GM18907 (cell line): ENCODE measurements around the gene XXYLT1.

Experiments
- ATAC-seq: cut with Tn5 transposase; IDR thresholded peaks from one replicate; pipeline ENCODE4 v1.9.1; 2021; ENCODE audit warnings: mild to moderate bottlenecking, moderate library complexity; ENCODE audit not compliant: unreplicated experiment

Gene XXYLT1

DNA sequence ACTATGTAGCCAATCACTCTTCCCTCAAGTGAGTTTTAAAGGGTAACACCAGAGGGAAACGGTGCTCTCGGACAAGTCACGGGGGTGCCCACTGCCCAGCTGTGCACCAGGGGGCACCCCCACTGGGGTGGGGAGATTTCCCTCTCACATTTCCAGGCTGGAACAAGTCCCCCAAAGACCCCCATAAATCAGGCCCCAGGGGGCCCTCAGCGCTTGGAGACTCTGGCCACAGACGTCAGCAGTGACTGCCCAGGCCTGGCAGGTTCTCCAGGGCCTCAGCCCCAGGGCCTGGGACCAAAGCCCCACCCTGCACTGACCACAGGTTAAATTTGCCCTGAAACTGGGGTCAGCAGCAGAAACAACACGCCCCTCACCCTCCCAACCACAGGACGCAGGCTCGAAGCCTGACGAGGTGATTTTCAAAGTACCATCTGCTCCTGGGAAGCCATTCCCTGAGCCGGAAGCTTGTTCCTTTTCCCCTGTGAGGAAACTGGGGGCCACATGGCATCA is 17.0 kb downstream of the XXYLT1 start:
- ATAC-seq, result no peak

- no peak for ATAC-seq
Measured at GRCh38 chr3:195251336-195252065, 19.5 kb downstream of the XXYLT1 start.

- ATAC-seq, result no peak
Measured at GRCh38 chr3:195250473-195251251, 20.3 kb downstream of the XXYLT1 start.

DNA sequence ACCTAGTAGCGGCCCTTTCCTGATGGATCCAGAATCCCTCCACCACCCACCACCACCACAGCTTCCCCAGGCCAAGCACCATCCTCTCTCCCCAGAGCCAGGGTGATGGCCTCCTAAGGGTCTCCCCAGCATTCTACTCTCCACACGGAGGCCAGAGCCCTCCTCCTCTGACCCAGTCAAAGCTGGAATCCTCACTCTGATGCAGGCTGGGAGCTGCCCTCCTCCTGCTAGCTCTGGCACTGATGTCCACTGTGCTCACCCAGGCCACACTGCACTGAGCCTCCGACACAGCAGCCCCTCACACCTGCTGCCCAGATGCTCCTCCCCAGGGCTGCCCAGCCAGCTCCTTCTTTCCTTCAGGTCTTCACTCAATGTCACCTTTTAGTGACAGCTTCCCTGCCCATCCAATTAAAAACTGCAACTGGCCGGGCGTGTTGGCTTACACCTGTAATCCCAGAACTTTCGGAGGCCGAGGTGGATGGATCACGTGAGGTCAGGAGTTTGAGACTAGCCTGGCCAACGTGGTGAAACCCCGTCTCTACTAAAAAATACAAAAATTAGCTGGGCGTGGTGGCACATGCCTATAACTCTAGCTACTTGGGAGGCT is 21.0 kb downstream of the XXYLT1 start:
- ATAC-seq, result no peak

GRCh38 chr3:195249057-195249770 is 21.7 kb downstream of the XXYLT1 start:
- no peak for ATAC-seq

GRCh38 chr3:195248281-195248680 is 22.7 kb downstream of the XXYLT1 start:
- ATAC-seq, result no peak

DNA sequence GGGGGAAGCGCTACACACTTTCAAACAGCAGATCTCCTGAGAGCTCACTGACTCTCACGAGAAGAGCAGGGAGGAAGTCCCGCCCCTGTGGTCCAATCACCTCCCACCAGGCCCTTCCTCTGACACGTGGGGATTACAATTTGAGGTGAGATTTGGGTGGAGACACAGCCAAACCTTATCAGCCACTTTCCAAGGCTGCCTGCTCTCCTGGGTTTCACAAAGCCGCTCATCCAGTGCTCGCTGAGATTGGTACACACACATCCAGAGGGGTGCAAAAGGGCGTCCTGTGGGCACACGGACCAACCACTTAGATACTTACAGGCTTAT is 23.1 kb downstream of the XXYLT1 start:
- ATAC-seq, result no peak

DNA sequence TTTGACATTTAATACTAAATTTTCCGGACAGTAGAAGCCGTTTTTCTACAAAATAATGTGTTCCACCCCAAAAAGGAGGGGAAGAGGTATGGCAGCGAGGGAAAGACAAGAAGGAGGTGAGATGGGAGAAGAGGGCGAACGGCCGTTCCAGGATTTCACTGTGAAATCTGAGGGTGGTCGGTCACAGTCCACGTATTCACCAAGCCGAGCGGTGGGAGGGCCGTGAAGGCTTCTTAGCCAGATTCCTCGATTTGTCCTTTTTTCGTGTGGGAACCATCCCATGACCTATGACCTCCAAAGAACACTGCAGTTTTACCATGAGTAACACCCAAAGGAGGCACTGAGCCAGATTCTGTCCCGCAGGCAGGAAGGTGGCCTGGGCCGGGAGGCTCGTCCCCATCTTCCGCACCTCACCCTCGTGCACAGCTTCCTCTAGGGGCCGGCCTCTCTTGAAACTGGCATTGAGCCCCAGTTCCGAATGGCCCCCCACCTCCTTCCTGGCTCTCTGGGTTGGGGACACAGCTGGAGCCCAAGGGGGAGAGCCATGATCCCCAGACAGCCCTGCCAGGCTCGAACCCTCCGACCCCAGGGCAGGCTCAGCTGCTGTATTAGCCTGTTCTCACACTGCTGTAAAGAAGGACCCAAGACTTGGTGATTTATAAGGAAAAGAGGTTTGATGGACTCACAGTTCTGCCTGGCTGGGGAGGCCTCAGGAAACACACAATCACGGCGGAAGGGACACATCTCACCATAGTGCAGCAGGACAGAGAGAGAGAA is 23.7 kb downstream of the XXYLT1 start:
- ATAC-seq, result no peak

DNA sequence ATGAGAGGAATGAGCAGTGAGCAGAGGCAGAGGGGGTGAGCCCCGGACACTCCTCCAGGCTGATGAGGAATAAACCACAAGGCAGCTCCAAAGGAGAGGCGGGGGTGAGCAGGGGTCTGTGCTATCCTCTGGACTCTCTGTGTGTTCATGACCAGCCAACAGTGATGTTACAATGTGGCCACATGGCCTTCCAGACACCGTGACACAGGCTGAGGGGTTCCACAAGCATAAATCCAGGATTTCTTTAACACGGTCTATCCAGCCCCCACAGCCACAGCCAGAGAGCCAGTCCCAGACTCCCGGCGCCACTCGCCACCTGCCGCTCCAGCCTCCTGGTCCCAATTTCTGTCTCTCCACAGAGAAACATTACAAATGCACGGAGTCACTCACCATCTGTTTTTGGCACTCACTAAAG is 24.4 kb downstream of the XXYLT1 start:
- no peak for ATAC-seq

GRCh38 chr3:195245531-195245951 is 25.4 kb downstream of the XXYLT1 start:
- no peak for ATAC-seq

DNA sequence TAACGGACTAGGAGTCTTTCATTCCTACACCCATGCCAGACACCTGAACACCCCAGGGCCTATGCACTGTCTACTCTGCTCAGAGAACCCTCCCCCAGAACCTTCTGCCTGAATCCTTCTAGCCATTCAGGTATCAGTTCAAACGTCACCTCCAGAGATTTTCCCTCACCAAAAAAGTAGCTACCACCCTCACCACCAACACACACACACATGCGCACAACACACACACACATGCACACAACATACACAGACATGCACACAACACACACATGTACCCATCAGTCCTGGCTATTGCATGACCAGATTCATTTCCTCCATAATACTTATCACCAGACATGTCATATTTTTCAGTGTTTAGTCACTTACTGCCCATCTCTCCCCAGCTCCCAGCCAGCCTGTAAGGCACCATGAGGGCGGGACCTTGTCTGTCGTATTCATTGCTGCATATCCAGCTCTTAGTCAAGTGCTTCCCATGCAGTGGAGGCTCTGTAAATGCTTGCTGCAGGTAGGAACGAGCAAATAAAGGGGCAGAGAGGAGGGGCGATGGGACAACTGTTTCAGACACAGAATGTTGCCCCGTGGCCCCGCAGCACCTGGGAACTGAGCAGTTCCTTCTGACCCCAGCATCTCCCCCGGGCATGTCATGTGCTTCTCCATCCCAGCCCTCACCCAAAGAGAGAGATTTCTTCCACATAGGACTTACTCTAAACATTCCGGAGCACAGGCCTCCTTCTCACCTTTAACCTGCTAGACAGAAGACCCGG is 29.2 kb downstream of the XXYLT1 start:
- ATAC-seq, result no peak

- ATAC-seq, result no peak
Measured at GRCh38 chr3:195240939-195241338, 30.0 kb downstream of the XXYLT1 start.

GRCh38 chr3:195240171-195240701 is 30.7 kb downstream of the XXYLT1 start:
- ATAC-seq, result no peak

DNA sequence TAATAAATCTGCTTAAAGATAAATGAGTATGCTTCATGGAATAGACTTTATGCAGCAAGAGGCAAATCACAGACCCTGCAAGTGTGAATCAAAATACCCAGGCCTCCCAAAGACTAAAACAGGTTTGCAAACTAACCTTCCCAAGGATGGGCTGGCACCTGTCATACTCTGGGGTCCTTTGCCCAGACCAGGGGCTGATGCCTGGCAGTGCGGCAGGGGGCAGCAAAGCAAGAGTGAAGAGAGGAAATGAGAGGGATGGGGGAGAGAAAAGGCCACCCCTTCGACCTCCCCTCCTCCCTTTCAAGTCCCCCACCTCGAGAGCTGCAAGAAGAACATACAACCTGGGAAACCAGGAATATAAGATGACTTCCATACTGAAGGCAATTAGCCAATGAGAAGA is 31.8 kb downstream of the XXYLT1 start:
- ATAC-seq, result no peak

DNA sequence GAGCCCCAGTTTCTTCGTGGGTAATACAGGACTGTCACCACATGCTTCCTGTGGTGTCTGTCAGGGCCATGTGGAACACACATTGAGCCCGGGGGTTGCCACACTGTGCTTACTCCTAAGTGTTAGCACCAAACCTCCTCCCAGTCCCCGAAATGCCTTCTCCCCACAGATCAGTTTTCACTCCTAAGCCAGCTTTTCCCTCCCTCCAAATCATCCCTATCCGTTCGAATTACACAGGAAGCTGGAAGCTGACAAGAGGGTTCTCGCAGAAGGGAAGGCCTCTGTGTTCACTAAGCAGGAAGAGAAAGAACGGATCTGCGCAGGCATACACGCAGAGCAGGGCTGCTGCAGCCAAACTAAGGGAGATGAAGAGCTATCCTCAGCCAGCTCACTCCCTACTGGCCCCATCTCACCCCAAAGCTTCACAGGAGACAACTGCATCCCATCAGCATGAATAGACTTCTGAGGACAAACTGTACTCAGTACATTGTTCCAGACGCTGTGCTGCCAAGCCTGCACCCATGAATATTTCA is 32.3 kb downstream of the XXYLT1 start:
- ATAC-seq, result no peak

DNA sequence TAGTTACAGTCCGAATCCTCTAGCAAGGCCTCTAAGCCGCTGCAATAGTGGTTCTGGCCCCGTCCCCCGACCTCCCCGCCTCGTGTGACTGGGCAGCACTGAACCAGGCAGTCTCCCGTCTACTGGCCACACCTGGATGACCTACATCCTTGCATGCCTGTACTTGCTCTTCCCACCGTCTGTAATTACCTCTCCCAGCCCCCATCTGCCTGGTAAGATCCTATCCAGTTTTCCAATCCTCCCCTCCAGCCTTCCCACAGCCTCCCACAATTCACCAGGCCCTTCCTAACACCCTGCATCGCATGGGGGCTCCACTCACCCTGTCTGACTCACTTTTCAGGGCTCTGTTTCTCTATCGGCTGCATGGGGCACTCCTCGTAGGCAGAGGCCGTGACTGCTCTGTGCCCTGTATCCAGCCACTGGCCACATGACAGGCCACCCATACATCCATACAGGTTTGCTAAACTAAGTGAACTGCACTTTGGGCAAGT is 32.8 kb downstream of the XXYLT1 start:
- no peak for ATAC-seq

- ATAC-seq, result no peak
Measured at GRCh38 chr3:195236801-195237570, 34.0 kb downstream of the XXYLT1 start.

DNA sequence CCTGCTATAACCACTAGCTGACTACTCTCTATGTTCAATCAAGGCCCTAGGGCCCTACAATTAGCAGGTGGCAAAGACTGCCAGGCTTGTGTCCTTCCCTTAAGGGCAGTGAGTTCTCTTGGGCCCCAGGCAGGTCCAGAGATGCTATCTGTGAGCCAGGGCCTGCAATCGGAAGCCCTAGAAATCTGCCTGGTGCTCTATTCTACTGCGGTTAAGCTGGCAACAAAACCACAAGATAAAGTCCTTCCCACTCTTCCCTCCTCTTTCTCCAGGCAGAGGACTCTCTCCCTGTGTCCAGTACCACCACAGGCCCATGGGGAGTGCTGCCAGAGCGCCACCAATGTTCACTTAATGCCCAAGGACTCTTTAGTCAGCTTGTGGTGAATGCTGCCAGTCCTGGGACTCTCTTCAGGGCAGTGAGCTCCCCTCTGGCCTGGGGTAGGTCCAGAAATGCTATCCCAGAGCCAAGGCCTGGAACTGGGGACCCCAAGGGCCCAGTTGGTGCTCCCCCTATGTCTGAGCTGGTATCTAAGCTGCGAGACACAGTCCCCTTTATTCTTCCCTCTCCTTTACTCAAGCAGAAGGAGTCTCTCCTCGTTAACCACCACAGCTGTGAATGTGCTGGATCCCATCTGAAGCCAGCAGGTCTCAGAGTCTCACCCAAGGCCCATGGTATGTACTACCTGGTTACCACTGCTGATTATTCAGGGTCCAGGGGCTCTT is 34.7 kb downstream of the XXYLT1 start:
- no peak for ATAC-seq
